Left kidney (tissue), 2 donors: Measurements from ENCODE around the gene SLC4A1AP. TPM values are rescaled to one million over a fixed set of nuclear protein-coding genes. Genes with fewer than 3 reads are reported as not detected.

Experiments used
- DNase-seq: peaks from one replicate; pipeline ENCODE4 v3.0.0-alpha.2; 2013
- polyA plus RNA-seq: library from polyadenylated mRNA; unstranded; fragments of 120-200 nt; gene quantifications from one replicate; pipeline ENCODE4 v1.2.1, GENCODE V29; 2013; ENCODE audit not compliant: insufficient read length

The SLC4A1AP gene
- polyA plus RNA-seq, 1 donor, result 40.4 TPM

- DNase-seq, result no peak
These were observed 38.6 kb downstream of the SLC4A1AP start for GRCh38 chr2:27702302-27702701.

- peak; percentile 84 for DNase-seq
These were observed 40.1 kb downstream of the SLC4A1AP start for GRCh38 chr2:27703638-27704341.

GRCh38 chr2:27704342-27704876 is 40.7 kb downstream of the SLC4A1AP start:
- DNase-seq, result no peak

- DNase-seq, result peak; percentile 35
These were observed 42.3 kb downstream of the SLC4A1AP start for GRCh38 chr2:27705851-27706622.

GRCh38 chr2:27707462-27708256 is 44.0 kb downstream of the SLC4A1AP start:
- DNase-seq, result no peak

GRCh38 chr2:27708257-27708654 is 44.6 kb downstream of the SLC4A1AP start:
- no peak for DNase-seq

- DNase-seq, result no peak
These were observed 45.0 kb downstream of the SLC4A1AP start for GRCh38 chr2:27708666-27709065.

- DNase-seq, result no peak
These were observed 45.6 kb downstream of the SLC4A1AP start for GRCh38 chr2:27709326-27709725.

DNA sequence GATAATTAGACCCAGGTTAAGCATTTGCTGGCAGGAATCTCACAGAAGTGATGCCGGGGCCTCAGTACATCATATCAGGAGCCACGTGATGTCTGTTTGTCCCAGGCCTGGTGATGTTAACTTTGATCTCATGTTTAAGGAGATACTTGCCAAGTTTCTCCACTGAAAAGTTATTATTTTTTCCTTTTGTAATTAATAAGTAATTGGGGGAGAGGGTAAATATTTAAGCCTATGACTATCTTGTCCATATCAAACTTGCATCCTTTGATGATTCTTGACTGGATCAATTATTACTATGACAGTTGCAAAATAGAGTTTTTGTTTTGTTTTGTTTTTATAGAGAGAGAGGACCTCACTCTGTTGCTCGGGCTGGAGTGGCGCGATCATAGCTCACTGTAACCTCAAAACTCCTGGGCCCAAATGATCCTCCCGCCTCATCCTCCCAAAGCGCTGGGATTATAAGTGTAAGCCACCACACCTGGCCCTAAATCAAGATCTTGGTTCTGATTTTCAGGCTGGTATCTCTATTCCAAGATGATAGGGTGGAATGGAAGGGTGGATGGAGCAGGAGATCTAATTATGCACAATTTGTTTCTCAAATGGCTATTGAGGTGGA is 46.4 kb downstream of the SLC4A1AP start:
- no peak for DNase-seq

DNA sequence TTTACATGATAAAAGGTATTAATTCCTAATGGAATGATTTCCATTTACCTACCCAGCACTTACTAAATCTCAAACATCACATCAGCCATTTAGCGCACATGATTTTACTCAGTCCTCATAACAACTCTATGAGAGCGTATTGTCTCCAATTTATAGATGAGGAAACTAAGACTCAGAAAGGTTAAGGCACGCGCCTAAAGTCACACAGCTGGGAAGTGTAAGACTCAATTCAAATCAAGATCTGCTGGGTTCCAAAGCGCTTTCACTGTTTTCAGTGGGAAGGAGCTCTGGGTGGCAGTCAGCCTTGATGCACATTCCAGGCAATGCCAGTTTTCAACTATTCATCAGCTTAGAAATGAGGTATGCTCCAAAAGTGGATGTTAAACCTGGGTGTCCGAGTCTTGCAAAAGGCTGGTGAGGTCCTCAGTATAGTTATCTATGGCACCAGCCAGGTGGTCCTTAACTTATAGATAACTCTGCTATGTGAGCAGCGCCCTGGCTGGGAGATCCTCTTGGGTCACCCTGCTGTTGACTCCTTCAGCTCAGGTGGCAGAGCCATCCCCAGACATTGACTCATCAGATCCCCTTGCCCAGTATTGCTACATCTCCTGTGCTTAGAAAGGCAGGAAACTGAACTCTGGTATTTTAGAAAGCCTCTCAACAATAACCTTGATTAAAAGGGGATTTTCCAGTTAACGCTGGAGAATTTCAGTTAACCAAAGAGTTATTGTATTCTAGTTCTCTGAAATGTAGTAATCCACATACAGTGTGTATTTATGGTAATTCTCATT is 47.1 kb downstream of the SLC4A1AP start:
- no peak for DNase-seq

DNA sequence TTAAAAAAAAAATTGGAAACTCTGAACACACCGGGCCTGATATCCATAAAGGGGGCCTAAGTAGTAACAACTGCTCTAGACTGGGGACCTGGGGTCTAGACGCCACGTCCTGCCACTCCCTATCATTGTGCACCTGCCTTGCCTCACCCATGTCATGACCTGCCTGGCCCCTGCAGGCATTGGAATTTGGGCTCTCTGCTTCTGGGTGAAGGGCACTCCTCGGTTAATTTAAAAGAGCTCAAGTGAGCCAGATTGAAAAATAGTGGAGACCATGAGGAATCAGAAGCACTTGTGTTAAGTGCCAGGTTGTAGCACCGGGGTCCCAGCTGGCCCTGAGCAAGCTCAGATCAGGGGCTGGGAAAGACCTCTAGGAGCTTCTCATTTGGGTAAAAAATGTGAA is 48.1 kb downstream of the SLC4A1AP start:
- no peak for DNase-seq

DNA sequence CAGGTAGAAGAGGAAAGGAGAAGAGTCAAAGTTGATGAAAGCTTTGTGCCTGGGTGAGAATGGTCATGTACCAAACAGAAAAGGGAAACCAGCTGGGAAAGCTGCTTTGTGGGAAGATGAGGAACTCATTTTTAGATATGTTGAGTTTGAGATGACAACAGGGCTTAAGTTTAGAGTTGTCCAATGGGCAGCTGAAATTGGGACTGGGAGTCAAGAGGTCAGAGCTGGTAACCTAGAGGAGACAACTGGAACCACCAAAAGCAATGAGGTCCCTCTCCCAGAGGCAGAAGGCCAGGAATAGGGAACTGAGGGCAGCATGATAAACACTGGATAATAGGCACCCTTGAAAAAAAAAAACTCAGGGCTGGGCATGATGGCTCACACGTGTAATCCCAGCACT is 48.8 kb downstream of the SLC4A1AP start:
- DNase-seq, result no peak

GRCh38 chr2:27713201-27713600 is 49.5 kb downstream of the SLC4A1AP start:
- no peak for DNase-seq

DNA sequence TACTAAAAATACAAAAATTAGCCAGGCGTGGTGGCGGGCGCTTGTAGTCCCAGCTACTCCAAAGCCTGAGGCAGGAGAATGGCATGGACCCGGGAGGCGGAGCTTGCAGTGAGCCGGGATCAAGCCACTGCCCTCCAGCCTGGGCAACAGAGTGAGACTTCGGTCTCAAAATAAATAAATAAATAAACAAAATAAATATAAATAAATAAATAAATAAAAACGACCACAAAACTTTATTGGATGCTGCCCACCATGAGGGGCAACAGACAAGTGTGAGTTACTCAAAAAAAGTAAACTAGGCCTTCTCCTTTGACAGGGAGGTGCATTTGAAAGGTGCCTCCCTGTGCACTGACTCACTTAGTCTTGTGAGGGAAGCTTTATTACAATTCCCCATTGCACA is 50.4 kb downstream of the SLC4A1AP start:
- no peak for DNase-seq

GRCh38 chr2:27714851-27715291 is 51.2 kb downstream of the SLC4A1AP start:
- no peak for DNase-seq

DNA sequence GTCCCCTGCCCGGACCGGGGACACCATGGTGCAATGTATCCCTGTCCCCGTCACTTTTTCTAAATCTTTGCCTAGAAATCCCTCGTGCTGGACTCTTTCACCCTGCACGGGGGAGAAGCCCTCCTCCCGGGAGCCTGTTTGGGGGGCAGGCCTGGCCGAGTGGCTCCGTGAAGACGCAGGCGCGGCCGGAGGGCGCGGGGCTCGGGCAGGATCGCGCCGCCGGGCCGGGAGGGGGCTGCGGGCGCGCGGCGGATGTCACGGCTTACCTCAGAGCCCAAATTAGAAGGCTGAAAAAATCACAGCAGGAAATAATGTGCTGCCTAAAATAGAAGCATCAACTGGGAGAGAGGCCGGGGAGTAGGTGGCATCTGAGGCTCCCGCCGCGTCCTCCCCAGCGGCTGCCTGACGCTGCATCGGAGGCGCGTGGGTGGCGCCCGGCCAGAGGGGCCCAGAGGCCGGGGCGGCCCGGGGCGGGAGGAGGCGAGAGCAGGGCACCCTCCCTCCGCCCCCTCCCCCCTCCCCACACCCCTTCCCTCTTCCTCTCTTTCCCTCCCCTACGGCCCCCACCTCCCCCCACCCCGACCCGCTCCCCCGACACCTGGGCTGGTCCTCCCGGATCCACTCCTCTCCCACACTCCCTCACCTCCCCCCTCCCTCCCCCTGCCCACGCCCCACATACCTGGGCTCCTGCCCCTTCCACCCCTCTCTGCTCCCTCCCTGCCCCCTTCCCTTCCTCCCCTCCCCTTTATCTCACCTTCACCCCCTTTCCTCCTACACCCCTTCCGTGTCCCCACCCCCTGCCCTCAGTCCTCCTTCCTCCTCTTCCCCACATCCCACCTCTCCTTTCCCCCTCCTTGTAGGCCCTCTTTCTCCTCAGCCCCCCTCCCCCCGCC is 51.9 kb downstream of the SLC4A1AP start:
- DNase-seq, result no peak

- no peak for DNase-seq
These were observed 52.8 kb downstream of the SLC4A1AP start for GRCh38 chr2:27716301-27717069.

- no peak for DNase-seq
These were observed 53.5 kb downstream of the SLC4A1AP start for GRCh38 chr2:27717070-27717795.
